ENCODE data around the gene GAPDHS.

GAPDHS gene

GRCh38 chr19:35557539-35558399, 24.5 kb downstream of the GAPDHS start:
- DNase-seq (ENCODE audit: low read depth in 2 of 2) = peak in 1 of 2 donors; percentile 18

GRCh38 chr19:35558400-35559280, 25.4 kb downstream of the GAPDHS start:
- no peak for DNase-seq (ENCODE audit: low read depth in 2 of 2)

- DNase-seq (ENCODE audit: low read depth in 2 of 2) = no peak
These were observed 26.0 kb downstream of the GAPDHS start for GRCh38 chr19:35559281-35559659.

DNA sequence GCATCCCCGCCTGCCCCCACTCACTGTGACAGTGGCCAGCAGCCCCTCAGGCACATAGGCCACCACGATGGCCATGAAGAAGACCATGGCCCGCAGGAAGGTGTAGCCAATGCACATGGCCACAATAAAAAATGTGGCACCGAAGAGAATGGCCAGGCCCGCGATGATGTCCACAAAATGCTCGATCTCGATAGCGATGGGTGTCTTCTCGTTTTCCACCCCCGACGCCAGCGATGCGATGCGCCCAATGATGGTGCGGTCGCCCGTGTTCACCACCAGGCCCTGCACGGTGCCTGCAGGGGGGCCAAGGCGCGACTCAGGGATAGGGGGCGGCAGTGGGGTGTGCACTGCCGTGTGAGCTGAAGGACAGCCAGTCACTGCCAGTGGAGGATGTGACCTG, 26.5 kb downstream of the GAPDHS start:
- no peak for DNase-seq (ENCODE audit: low read depth in 2 of 2)

DNA sequence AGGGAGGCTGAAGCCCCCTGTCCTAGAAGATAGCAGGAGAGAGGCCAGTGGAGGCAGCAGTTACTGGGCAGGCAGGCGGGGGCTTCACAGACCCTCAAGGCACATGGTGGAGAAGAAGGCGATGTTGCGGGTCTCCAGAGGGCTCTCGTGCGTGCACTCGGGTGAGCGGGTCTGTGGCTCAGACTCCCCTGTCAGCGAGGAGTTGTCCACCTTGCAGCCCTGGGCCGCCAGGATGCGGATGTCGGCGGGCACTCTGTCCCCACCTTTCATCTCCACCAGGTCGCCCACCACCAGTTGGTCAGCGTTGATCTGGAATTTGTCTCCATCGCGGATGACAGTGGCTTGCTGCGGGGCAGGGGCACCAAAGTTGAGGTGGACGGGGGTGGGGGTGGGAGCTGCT, 27.0 kb downstream of the GAPDHS start:
- DNase-seq (ENCODE audit: low read depth in 2 of 2) = no peak

DNA sequence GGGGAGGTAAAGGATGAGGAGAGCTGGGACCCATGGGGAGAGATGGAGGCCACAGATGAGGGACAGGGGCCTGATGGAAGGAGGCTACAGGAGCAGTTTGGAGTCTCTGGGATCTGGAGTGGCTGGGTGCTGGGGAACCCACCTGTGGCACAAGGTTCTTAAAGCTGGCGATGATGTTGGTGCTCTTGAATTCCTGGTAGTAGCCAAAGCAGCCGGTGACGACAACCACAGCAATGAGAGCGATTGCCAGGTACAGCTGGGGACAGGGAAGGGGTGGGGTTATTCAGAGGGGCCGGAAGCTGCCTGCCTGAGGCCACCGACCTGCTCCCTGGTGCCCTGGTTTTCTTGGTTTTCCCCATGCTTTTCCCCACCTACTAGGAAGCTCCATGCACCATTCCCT, 27.4 kb downstream of the GAPDHS start:
- no peak for DNase-seq (ENCODE audit: low read depth in 2 of 2)

DNA sequence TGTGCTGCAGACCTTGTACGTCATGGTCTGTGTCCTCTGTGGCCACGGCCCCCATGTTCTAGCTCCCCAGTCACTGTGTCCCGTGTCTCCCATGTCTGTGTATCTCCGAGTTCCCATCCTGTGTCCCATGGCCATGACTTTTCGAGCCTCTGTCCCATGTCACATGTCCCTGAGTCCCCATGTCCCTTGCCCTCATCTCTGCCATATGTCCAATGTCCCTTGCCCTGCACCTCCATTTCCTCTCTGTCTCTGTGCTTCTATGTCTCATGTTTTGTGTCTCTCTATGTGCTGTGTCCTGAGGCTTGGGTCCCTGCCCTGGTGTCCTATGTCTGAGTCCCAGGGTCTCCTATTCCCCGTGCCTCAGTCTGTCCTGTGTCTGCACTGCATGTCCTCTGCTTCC, 28.2 kb downstream of the GAPDHS start:
- no peak for DNase-seq (ENCODE audit: low read depth in 2 of 2)

GRCh38 chr19:35562336-35562735, 29.1 kb downstream of the GAPDHS start:
- no peak for DNase-seq (ENCODE audit: low read depth in 2 of 2)

DNA sequence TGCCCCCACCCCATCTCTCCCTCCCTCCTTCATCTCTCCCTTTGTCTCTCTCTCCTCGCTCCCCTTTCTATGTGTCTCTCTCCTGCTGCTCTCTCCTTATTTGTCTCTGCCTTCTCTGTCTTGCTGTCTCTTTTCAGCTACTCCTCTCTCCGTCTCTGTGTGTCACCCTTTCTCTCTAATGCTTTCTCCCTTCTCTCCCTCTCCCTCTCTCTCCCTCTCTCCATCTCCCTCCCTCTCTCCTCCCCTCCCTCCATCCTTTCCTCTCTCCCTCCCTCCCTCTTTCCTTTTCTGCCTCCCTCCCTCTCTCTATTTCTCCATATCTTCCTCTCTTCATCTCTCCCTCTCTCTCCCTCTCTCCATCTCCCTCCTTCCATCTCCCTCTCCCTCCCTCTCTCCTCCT, 29.5 kb downstream of the GAPDHS start:
- no peak for DNase-seq (ENCODE audit: low read depth in 2 of 2)

DNA sequence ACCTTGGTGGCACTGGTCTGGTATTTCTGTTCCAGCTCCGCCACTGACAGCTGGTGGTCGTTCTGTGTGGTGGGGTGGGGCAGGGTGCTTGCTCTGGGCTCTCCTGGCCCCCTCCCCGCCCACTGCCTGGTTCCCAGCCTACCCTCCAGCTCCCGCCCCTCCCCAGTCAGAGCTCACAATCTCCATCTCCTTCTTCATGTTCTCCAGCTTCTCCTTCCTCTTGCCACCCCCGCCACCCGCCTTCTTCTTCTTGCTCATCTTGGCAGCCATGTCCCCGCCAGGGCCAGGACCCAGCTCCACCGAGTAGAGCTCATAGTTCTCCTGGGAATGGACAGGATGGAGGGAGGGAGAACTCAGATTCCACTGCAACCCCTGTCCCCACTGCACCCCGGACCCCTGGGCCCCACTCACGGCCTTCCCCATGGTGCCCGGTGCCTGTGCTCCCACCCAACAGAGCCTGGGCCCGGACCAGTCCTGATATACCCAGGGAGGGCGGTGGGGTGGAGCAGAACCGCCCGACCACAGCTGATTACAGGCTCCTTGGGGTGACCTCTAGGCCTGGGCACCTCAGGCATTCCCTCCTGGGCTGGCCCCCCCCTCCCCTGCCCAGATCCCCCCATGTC, 30.1 kb downstream of the GAPDHS start, which contains the start of gene ATP4A:
ATP4A (minus strand) TSS at position 452 of the 623 bp plus-strand sequence; CDS start at position 423, 29 bp downstream.
- DNase-seq (ENCODE audit: low read depth in 2 of 2) = no peak

GRCh38 chr19:35565016-35565856, 32.0 kb downstream of the GAPDHS start:
- no peak for DNase-seq (ENCODE audit: low read depth in 2 of 2)

DNA sequence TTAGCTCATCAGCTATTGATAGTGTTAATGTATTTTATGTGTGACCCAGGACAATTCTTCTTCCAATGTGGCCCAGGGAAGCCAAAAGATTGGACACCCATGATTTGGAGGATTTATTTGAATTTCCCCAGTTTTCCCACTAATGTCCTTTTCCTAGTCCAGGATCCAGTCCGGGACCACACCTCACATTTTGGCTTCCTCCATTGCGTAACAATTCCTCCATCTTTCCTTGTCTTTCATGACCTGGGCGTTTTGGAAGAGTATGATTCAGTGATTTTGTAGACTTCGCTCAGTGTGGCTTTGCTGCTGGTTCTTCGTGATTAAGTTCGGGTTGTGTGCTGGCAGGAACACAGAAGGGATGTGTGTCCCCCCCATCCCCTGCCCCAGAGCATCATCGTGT, 33.5 kb downstream of the GAPDHS start:
- DNase-seq (ENCODE audit: low read depth in 2 of 2) = no peak

- no peak for DNase-seq (ENCODE audit: low read depth in 2 of 2)
These were observed 36.1 kb downstream of the GAPDHS start for GRCh38 chr19:35569281-35569781.

GRCh38 chr19:35571406-35571965, 38.2 kb downstream of the GAPDHS start:
- DNase-seq (ENCODE audit: low read depth in 2 of 2) = no peak

DNA sequence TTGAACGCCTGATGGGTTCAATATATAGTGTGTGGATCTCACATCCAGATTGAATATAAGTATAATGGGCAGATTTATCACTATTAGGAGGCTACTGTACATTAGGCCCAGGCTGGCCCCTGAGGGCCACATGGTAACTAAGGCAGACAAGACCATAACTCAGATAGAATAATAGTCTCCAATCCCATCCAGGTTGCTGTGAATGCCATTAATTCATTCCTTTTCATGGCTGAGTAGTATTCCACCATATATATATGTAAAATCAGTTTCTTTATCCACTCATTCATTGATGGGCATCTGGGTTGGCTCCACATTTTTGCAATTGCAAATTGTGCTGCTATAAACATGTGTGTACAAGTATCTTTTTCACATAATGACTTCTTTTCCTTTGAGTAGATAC, 44.7 kb downstream of the GAPDHS start:
- no peak for DNase-seq (ENCODE audit: low read depth in 2 of 2)

DNA sequence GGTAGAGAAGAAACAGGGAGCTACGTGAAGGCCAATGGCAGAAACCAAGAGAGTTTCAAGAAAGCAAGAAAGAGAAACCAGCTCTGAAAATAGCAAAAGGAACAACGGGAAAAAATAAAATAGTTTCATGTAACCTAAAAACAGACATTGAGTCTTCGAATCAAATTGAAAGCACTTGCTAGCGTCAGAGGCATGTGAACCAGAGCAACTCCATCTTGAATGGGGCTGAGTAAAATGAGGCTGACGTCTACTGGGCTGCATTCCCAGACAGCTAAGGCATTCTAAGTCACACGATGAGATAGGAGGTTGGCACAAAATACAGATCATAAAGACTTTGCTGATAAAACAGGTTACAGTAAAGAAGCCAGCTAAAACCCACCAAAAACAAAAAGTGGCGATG, 45.5 kb downstream of the GAPDHS start:
- DNase-seq (ENCODE audit: low read depth in 2 of 2) = no peak

- no peak for DNase-seq (ENCODE audit: low read depth in 2 of 2)
These were observed 49.5 kb downstream of the GAPDHS start for GRCh38 chr19:35582760-35583159.

DNA sequence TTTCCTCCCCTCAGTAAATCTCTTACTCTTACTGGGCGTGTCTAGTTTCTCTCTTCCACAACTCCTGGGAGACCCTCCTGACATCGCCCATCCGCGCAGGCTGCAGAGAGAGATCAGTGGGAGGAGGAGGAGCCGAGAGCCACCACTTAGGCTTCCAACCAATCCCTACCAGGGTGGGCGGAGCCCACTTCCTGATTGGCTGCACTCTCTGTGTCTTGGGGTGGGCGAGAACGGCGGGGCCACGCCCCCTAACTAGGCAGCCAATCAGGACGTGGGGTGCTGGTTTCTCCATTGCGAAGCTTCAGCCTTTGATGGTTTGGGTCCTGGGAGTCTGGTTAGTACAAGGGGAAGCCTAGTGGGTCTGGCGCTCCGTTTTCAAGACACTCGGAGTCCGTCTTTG, 52.6 kb downstream of the GAPDHS start, which contains the start of gene PMIS2:
PMIS2 (plus strand) TSS at position 326 of the 400 bp plus-strand sequence. CDS start 87 bp downstream, outside the sequence.
- DNase-seq (ENCODE audit: low read depth in 2 of 2) = no peak

DNA sequence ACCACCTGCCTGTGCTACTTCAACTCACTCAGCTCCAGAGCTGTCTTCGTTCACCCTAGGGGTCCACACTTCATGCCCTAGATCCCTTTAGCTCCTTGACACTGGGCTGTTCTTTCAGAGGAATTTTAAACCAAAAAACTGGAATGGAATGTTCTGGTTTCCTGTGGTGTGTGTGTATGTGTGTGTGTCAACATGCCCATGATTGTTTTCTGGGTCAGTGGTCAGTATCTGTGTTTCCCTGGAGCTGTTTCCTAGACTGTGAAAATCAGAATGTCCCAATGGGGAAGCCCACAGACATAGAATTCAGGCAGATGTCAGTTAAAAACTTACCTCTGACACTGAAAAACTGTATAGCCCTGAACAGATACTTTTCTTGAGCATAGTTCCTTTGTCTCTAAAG, 54.1 kb downstream of the GAPDHS start:
- DNase-seq (ENCODE audit: low read depth in 2 of 2) = no peak

DNA sequence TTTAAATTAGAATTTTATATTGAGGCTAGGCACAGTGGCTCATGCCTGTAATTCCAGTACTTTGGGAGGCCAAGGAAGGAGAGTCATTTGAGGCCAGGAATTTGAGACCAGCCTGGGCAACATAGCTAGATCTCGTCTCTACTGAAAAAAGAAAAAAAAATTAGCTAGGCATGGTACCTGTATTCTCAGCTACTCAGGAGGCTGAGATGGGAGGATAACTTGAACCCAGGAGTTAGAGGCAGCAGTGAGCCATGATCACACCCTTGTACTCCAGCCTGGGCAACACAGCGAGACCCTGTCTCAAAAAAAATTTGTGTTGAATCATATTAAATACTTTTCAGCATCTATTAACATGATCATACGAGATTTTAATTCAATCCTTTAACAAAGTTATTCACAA, 57.6 kb downstream of the GAPDHS start:
- DNase-seq (ENCODE audit: low read depth in 2 of 2) = no peak

- DNase-seq (ENCODE audit: low read depth in 2 of 2) = no peak
These were observed 59.0 kb downstream of the GAPDHS start for GRCh38 chr19:35592226-35592625.

Measured in stimulated activated CD8-positive, alpha-beta memory T cell treated with anti-CD3 and anti-CD28 coated beads, Interleukin-15, amount 100 ng/mL, for 4 hours (primary cell).